Islet of Langerhans (tissue), 1 donor: ENCODE measurements around the gene KHDC4.

ENCODE experiments used
- FAIRE-seq: peaks from one replicate; lab custom pipeline; 2011; peaks lifted over from hg19 to GRCh38; lab: Jason Lieb, UNC

The KHDC4 gene

DNA sequence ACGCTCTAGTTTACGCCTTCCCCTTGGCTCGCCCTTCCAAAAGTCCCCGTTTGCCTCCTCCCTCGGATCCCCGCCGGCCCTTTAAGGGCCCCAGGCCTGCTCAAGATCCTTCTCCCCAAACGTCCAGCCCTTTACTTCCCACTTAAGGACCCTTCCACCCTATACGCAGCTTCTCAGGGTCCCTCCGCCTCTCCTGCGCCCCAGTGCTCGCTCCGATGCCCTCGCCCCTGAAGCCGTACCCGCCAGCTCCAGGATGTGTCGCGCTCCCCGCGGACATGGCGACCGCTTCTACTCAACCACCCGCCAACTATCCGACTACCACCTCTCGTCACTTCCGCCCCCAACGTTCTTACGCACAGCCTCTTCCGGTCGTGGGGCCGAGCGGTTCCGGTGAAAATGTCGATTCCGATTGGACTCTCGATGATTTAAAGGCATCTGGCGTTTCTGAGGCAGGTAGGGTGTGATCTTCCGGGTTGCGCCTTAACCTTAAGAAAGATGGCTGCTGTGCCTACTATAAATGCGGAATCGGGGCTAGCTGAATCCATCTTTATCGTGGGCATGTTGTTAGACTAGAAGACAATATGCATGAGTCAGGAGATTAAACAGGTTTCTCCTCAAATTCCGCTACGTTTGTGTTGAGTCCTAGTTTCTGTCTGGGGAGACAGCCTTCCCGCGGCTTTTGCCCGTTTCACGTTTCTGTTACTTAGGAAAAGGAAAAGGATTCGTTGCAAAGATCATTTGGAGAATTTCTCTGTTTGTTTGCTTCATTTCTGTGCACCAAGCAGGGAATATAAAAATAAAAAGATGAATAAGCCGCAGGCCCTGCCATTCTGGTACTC lies at the start of gene KHDC4:
Gene KHDC4 (minus strand): TSS at position 317 of the 839 bp plus-strand sequence. CDS start 40 bp downstream, at position 277.
- peak; percentile 98 for FAIRE-seq

DNA sequence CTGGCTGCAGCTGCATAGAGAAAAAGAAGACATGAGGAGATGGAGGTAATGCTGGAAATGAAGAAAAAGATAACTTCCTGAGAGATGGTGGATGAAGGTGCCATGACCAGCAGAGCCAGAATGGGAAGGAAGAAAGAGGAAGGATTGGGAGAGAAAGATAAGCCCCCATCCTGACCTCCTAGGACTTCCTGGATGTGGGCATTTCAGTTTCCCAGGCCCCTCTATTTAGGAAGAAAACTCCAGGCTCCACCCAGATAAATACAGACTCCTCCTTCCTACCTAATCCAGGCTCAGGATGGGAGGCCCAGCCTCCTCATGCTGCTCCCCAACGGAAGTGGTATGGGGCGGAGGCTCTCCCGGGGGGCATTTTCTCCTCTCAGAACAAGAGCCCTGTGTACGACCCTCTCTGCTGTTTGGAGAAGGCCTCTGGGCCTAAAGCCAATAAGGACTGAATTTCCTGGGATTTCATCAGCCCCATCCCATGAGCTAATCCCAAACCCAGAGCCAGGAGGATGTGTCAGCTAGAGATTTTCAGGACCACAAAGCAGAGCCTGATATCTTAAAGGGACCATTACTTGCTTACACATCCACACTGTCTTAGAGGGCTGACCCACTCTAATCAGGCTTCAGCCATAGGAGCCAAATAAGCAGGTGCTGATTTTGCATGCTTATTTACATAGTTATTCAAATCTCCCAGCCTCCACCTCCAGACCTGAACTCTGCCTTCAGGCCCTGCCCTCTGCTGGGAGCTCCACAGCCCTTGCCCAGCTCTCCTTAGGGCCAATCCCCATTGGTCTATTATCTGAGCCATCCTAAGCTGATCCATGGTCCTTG lies 49.2 kb upstream of the KHDC4 start:
- FAIRE-seq = no peak

DNA sequence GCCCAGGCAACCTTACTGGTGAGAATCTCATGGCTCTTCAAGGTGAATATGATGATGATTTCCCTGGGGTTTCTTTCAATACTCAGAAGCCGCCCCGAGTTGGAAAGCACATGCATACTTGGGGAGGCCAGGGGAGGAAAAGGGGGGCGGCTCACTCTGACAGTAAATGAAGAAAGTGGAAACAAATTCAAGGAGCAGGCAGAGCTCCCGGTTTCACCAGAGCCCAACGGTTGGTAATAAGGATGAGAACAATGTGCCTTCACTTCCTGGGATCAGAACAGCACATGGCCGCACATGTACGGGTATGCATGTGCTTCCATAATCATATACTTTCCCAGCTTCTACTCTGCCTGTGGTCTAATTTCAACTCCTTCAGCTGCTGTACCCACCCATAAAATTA lies 47.9 kb upstream of the KHDC4 start:
- no peak for FAIRE-seq

DNA sequence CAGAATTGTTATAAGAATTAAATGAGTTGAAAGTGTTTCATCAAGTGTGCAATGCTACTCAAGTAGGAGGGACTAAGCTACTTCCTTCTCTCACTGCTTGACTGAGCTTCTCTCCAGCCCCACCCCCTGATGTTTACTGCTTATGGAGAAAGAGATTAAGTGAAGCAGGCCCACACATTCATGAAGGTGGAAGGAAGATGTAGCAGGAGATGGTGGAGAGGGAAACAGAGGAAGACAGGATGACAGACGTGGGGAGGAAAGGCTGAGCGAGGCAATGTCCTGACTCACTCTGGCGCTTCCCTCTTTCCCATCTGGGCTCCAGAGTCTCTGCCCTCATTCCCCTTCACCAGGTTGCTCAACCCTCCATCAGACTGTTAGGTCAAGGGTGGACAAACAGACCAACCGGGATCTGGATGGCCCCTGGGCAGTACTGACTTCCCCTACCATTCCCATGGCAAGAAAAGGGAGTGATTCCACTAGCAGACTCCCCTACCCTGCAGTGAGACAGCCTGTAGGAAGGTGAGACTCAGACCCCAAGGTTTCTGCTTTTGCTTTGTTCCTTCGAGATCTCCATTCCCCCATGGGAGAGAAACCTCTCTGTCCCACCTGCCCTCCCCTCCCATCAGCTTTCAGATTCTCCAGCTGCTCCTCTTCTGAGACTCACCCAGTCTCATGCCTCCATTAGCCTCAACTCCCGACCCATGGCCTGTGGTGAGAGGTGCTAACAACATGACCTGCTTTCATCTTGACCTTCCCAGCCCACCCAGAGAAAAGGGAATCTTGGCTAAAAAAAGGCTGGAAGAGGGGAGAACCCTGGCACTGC lies 47.3 kb upstream of the KHDC4 start:
- no peak for FAIRE-seq

DNA sequence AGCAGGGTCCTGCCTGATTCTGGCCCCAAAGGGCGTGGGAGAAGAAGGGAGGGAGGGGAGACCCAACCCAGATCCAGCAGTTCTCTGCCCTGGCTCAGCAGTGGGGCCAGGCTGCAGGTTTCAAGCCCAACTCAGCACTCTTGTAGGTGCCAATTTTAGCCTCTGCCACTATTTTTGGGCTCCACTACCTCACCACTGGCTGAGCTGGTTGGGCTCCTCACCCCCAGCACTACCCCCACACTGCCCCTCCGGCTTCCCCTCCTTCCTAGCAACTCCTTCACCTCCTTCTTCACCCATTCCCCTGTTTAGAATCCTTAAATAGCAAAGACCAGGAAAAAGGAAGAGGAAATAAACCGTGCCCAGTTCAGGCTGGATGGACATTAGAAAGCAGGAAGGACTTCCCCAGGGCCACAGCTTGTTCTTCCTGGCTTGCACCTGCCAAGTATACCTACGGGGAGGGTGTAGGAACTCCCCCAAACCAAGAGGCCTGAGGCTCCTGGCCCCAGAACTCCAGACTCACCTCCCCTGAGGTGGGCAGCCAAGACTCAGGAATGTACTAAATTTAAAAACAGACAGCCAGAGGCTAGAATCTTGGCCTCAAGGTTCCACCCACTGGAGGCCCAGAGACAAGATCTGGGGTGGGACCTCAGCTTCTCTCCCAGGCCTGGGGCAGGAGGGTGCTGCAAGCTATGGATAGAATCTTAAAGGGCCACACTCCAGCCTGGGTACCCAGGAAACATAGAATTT lies 45.6 kb upstream of the KHDC4 start:
- no peak for FAIRE-seq

DNA sequence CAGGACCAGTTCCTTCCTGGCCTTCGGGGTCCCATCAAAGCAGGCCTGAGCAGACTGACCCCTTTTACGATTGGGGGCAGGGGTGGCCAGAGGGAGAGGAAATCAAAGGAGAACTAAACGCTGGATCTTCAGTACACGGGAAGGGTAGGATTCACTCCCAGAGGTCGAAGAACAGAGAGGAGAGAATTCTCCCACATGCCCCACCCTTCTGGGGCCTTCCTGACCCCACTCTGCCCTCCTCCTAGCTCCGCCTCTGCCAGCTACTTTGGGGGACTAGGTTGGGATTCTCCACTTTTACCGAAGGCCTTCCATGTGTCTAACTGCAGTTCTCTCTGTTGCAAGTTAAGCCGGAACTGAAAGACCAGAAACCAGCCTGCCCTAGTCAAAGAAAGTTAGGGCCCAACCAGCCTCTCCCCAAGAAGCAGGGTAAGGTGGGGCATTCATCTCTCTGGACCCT lies 44.8 kb upstream of the KHDC4 start:
- FAIRE-seq = no peak

DNA sequence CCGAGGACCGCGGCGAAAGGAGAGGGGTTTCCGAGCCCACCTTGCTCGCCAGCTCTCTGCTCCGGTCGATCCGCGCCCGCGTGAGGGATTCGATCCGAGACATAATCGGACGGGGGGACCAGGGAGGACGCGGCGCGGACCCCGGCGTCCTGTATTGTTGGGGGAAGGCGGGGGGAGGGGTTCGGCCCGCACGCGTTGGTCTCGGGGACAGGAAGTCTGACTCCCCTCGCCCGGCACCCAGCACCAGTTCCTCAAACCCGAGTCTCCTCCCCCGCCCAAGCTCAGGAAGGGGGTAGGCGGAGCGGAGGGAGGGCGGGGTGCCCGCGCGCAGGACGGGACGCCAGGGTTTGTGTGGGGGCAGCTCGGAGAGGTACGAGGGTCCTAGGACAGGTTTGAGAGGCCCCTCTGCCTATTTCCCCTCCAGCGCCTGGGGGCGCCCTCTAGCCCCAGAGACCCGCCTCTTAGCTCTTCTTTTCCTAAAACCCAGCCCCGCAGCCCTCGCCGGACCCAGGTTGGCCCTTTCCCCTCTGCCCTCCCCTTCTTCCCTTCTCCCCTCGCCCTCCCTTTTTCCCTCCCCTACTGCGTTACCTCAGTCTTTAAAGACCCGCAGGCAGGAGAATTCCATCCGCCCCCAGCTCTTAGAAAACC lies 44.2 kb upstream of the KHDC4 start, which contains the start of gene ARHGEF2:
Gene ARHGEF2 (minus strand): TSS at position 223 of the 648 bp plus-strand sequence. CDS start 120 bp downstream, at position 103.
- FAIRE-seq = no peak

DNA sequence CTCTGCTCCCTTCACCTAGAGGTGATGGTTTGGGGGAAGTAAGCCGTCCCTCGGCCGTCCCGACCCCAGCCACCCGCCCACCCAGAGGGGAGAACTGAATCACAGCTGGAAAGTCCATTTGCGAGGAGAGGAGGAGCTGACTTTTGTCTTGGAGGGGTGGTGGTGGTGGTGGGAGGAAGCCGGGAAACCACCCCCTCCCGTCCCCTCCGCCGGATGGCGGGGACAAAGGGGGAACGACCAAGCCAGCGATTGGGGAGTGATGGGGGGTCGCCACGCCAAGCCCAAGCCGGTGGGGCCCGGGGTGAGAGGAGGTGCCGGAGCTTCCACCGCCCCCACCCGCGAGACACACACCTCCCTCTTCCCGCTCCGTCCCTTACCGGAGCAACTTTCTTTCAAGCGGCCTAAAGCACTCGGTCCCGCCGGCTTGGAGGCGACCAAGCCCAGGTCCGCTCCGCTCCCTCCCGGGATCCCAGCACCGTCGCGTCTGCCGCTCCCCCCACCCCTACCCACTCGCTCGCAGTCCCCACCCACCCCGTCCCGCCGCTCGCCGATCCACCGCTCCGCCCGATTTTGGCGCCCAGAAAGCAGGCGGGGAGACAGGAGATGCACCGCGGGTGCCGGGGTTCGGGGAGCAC lies 43.6 kb upstream of the KHDC4 start:
- FAIRE-seq = no peak

DNA sequence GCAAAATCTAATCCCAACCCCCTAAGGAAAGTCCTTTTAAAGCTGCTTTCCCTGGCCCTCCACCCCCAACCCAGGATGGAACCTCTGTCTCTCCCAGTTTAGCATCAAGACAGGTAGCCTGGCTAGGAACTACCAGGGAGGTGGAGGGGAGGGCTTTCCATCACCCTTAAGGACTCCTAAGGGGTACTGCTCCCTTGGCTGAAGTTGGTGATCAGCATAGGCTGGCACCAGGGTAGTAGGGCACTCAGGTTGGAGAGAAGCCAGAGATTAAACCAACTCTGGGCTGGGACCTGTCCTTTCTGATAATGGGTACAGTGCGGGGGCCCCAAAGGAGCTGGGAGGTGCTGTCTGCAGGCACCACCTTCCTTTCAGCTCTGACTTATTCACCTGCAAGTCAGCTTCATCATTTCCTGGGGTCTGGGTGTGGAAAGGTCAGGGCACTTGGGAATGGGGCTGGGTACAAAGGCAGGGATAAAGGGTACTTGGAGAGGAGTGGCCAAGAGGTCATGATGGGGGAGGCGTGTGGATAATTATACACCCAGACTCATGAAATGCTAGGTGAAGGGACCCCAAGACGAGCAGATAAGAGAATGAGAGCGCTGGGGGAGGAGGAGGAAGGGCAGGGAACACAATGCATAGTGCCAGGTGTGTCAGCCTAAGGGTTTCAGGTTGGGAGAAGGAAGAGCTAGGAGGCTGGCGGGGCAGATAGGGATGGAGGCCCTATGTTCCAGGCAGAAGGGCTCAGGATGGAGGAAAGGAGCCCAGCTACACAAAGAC lies 42.9 kb upstream of the KHDC4 start:
- no peak for FAIRE-seq

DNA sequence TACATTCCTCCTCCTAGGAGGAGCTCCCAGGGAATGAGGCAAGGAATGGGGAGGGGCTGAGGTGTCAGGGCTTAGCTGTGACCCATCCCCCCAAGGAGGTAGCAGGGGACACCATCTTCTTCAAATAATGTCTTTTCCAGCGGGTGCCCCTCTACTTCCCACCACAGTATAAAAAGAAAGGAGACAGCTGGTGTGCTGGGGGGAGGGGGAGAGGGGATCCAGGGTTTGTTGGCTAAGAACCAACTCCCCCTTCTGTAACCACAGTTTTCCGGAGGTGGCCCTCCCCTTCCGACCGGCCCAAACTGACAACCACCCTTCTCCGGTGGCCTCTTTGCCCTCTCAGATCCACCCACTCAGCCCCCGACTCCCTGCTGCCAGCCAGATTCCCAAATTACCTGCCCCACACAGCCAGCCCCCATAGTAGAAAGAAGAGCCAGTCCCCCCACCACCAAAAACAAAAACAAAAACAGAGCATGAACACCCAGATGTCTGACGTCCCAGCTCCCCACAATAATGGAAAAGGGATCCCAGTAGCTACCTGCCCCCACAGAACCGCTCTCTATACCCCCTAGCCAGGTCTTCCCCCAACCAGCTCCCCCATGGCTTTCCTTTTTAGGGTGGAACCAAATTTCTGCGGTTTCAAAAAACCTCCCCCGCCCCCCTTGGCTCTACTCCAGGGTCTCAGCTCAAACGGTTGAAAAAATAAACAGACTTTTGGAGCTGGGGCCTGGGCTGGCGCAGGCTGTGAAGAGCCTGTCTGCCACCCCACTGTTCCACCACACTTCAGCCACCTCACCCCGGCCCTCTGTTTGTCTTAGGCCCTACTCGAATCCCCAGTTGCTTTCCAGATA lies 42.1 kb upstream of the KHDC4 start:
- FAIRE-seq = no peak

DNA sequence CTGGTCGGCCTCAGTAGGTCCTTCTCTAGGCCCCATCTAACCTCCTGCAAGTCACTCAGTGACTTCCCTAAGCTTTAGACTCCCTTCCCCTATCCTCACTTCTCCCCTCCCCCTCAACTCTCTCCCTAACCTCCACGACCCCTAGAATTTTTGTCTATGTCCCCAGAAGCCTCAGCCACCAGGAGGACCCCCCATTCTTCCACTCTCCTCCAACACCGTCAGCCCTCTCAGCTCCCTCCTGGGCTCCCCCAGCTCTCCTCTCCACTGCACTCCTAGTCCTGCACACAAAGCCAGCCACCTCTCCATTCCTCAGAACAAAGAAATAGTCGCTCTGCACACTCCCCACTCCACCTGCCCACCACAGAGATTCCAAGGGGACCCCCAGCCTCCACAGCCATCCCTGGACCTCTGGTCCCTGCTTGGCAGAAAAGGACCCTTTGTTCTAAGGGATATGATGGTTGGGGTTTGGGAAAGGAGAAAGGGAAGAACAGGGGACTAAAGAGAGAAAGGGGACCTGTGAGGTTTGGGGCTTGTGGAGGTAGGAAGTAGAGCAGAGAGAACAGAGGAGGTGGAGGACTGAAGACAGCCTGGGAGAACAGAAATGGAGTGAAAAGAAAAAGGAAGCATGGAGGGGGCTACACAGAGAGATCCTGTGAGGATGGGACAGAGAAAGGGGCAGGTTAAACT lies 41.3 kb upstream of the KHDC4 start:
- no peak for FAIRE-seq

DNA sequence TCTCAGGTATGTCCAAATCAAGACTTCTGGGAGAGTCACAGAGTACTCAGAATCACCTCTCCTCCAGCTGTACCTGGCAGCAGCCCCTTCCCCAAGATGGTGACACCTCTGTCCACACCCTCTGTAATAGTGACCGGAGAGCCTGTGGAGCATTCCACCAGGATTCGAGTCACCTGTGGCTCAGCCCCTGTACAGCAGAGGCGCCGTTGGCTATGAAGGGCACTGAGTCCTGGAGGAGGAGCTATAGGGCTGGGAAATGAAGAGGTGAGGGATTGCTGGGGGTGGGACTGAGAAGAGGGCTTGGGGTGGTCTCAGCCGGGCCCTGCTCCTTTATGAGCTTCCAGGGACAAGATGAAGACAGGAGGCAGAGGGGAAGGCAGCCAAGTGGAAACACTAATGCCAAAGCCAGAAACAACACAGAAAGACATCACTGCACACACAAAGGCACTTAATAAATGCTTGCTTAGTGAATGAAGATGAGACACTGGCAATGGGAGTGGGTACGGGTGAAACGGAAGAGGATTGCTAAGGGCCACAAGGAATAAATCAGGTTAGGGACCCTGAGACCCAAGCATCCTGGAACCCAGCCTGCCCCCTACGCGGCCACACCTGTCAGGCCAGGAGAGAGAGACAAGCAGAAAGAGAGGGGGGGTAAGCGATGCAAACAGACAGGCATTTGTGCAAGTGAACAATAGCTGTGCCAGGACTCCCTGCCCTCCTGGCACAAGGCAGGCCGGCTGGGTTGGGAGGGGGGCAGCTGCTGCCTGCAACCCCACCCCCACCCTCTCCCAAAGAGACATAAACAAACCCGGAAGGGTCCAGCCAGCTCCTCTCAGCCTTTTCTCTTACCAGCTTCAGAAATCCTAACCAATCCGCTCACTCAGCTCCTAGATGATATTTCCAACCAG lies 40.2 kb upstream of the KHDC4 start:
- FAIRE-seq = no peak

DNA sequence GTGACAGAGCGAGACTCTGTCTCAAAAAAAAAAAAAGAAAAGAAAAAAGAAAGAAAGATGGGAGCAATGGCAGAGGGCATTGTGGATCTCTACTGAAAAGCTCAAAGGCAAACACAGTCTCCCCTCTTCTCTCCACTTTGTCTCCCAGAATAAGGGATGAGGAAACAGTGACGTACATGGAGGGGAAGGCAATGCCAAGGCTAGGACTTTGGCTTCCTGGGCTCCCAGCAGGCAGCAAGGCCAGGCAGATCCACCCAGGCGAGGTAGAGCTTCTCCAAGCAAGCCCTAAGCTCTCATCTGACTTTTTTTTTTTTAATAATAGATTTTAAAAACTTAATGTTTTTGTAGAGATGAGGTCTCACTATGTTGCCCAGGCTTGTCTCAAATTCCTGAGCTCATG lies 39.5 kb upstream of the KHDC4 start:
- FAIRE-seq = no peak

DNA sequence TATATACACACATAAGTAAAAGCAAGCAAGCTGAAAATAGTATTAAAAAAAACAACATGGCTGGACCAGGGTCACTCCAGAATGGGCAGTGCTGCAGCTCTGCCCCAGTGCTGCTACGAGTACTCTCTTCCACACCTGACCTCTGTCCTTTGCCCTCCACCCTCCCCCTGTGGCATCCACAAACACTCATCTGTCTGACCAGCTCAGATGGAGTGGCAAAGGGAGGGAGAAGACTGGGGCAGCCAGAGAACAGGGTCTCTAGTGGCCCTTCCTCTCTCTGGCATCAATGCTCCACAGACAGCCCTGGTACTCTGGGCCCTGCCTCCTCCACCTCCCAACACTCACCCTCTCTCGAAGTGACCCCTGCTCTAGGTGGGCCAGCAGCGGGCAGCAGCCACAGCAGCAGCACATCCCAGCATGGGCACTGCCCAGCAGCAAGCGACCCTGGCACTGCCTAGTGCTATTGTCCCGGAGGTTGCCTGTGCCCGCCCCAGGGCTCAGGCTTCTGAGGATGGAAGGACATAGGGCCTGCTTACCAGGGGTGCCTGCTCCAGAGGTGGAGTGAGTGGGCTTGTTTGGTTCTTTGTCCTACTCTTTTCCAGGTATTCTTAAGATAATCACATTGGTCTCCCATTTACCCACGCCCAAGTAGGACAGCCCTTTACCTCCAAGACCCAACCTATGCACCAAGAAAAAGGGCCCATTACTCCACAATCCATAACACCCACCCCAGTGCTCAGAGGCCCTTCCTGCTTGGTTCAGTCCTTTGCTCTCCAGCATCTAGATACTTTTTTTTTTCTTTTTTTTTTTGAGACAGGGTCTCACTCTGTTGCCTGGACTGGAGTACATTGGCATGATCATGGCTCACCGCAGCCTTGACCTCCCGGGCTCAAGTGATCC lies 37.9 kb upstream of the KHDC4 start:
- no peak for FAIRE-seq

DNA sequence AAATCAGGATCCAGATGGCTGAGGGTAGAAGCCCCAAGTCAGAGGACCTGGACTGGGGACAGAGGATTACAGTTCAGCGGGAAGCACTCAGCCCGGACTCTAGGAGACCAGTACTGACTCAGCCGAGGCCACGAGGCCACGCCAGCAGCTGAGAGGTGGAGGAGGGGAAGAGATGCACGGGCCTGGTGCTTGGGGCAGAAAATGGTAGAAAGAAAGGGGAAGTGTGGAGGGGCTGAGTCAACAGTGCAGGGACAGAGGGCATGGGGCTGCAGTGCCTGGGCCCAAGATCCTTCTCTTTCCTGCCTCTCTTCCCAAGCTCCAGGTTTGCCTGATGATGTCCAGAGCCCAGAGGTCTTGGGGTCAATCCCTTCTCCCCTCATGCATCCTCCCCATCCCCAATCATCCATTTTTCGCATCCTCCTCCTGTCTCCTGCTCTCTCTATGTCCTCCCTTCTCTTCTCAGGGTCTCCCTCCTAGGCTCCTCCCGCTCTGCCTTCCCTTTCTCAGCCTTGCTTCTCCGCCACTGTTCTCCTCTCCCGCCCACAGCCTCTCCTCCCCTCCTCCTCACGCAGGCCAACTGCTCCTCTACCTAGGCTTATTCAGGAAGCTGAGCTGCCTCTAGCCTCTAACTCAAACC lies 36.4 kb upstream of the KHDC4 start:
- no peak for FAIRE-seq
